NB4 (cell line): Measurements from ENCODE around the gene HMCN2.

ENCODE experiments used
- CTCF ChIP-seq: IDR thresholded peaks from one replicate; pipeline ENCODE4 v1.5.1; 2012; ENCODE audit warnings: low read depth, low read length
- MYC ChIP-seq: IDR thresholded peaks from 2 replicates; pipeline ENCODE4 v1.6.1; 2011; ENCODE audit warnings: low read depth, low read length
- POLR2A ChIP-seq: IDR thresholded peaks from 2 replicates; pipeline ENCODE4 v1.6.1; 2011; ENCODE audit warnings: mild to moderate bottlenecking; ENCODE audit not compliant: insufficient read length; ENCODE audit errors: extremely low read depth

DNA sequence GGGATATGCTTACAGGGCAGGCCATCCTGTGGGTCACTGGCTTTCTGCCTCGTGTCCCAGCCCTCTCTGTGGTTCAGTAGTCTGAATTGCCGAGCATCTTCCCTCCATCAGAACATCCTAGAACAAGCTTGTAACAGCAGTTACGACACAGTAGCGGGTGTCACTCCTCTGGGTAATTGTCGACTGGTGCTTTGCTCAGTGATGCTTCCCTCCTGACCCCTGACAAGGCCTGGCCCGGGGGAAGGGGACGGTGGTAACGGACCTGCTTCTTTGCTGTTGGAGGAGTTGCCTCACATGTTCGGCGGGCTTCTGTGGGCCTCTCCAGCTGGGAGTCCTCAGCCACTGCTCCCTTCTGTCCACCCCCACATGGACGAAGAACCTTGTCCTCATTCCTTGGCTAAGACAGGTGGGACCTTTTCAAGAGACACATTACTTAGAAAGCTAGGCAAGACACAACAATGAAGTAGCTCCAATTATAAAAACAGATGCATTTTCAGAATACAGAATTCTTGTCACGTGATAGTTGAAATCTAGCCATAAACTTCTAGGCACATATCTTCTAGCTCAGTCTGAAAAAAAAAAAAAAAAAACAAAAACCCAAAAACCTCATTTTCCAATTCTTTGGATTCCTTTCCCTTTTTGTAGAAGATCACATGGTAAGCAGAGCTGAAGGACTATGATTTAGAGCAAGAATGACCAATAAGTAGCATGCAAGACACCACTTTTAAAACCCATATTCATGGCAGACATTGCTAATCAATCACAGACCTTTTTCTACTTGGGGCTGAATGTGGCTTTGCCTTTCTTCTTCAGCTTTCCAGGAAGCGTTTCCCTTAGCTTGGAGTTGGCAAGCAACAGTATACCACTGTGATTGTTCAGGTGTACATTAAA, 25.0 kb downstream of the HMCN2 start:
- TF ChIP-seq CTCF: no peak
- no peak for TF ChIP-seq POLR2A
- no peak for TF ChIP-seq MYC
